Endometrial microvascular endothelial cells (primary cell): Measurements from ENCODE around the gene XAB2. TPM values are rescaled to one million over a fixed set of nuclear protein-coding genes. Genes with fewer than 3 reads are reported as not detected.
"Not testable (repeated sequence)": the region's sequence is repeated elsewhere in the genome, so short reads cannot be mapped to it uniquely, and the experiment has no call there.

Experiments
- in situ Hi-C: cut with HindIII; loops from 2 replicates; pipeline ENCODE4 v1.10.0; 2017; ENCODE audit warnings: low sequenced_read_pairs, low pct_unique_long_range_greater_than_20kb; ENCODE audit errors: inconsistent ontology term
- total RNA-seq: library from RNA; depleted of rRNA; stranded (reverse); fragments of >200 nt; gene quantifications from one replicate; pipeline ENCODE4 v1.2.3, GENCODE V29; 2015; ENCODE audit errors: inconsistent ontology term

Gene XAB2
- total RNA-seq, 1 donor from 2014 or later, result 39.7 TPM

GRCh38 chr19:7600721-7601120 is 28.6 kb downstream of the XAB2 start:
- in situ Hi-C loops, result no loop called here

- in situ Hi-C loops, result no loop called here
Observed at GRCh38 chr19:7598180-7598579, 31.2 kb downstream of the XAB2 start.

- in situ Hi-C loops, result no loop called here
Observed at GRCh38 chr19:7597689-7598088, 31.7 kb downstream of the XAB2 start.

- in situ Hi-C loops, result no loop called here
Observed at GRCh38 chr19:7596211-7596937, 33.0 kb downstream of the XAB2 start.

GRCh38 chr19:7595466-7596133 is 33.7 kb downstream of the XAB2 start, which contains the start of gene CAMSAP3:
TSS of gene CAMSAP3 (plus strand) at chr19:7595863. CDS start at chr19:7596003, 140 bp downstream.
- in situ Hi-C loops, result no loop called here

- in situ Hi-C loops, result no loop called here
Observed at GRCh38 chr19:7590256-7590655, 39.1 kb downstream of the XAB2 start.

- in situ Hi-C loops, result no loop called here
Observed at GRCh38 chr19:7589822-7590221, 39.5 kb downstream of the XAB2 start.

- in situ Hi-C loops, result no loop called here
Observed at GRCh38 chr19:7582446-7582845, 46.9 kb downstream of the XAB2 start.

- in situ Hi-C loops, result no loop called here
Observed at GRCh38 chr19:7579182-7579581, 50.2 kb downstream of the XAB2 start.

- in situ Hi-C loops, result no loop called here
Observed at GRCh38 chr19:7578127-7578526, 51.2 kb downstream of the XAB2 start.

- in situ Hi-C loops, result not testable (repeated sequence)
Observed at GRCh38 chr19:7577422-7577821, 51.9 kb downstream of the XAB2 start.

GRCh38 chr19:7575434-7576040 is 53.8 kb downstream of the XAB2 start:
- in situ Hi-C loops, result no loop called here

GRCh38 chr19:7570761-7571160 is 58.6 kb downstream of the XAB2 start:
- in situ Hi-C loops, result no loop called here

Other genes with a start within 250 kb of the XAB2 start
- gene PEX11G, start 140.5 kb downstream of the XAB2 start, total RNA-seq, result 0.84 TPM
- gene ZNF358, start 113.4 kb downstream of the XAB2 start, total RNA-seq, result 25.4 TPM
- 4.6 TPM for gene MCOLN1, start 106.9 kb downstream of the XAB2 start, total RNA-seq
- gene PNPLA6, start 93.8 kb downstream of the XAB2 start, total RNA-seq, result 180 TPM
- not detected for gene CAMSAP3, start 33.7 kb downstream of the XAB2 start, total RNA-seq
- gene PET100, start 248 bp upstream of the XAB2 start, total RNA-seq, result 16.0 TPM
- gene PCP2, start 4.2 kb upstream of the XAB2 start, total RNA-seq, result not detected
- gene STXBP2, start 7.6 kb upstream of the XAB2 start, total RNA-seq, result 29.8 TPM
- gene RETN, start 39.5 kb upstream of the XAB2 start, total RNA-seq, result not detected
- not detected for gene MCEMP1, start 47.5 kb upstream of the XAB2 start, total RNA-seq
- gene TRAPPC5, start 51.3 kb upstream of the XAB2 start, total RNA-seq, result 81.6 TPM
- gene FCER2, start 72.6 kb upstream of the XAB2 start, total RNA-seq, result not detected
- gene CLEC4G, start 102.6 kb upstream of the XAB2 start, total RNA-seq, result not detected
- gene CD209, start 118.0 kb upstream of the XAB2 start, total RNA-seq, result not detected
- not detected for gene CLEC4M, start 133.7 kb upstream of the XAB2 start, total RNA-seq
- gene EVI5L, start 200.7 kb upstream of the XAB2 start, total RNA-seq, result 23.2 TPM
- not detected for gene PRR36, start 244.8 kb upstream of the XAB2 start, total RNA-seq